Right atrium auricular region (tissue), 2 donors: ENCODE data around the gene SCP2. TPM values are rescaled to one million over a fixed set of nuclear protein-coding genes. Genes with fewer than 3 reads are reported as not detected.
"Not testable (repeated sequence)": the region's sequence is repeated elsewhere in the genome, so short reads cannot be mapped to it uniquely, and the experiment has no call there.

Source experiments
- DNase-seq: peaks from one replicate; pipeline ENCODE4 v3.0.0-alpha.2; 2019; ENCODE audit warnings: low spot score
- H3K27ac ChIP-seq, 2 donors: fragments of 200-600 bp; sonication (generic); 1 replicate in 1 of 2; 2 replicates in 1 of 2; pipeline ENCODE4 v1.5.1; 2016 to 2019
- H3K27me3 ChIP-seq, 2 donors: fragments of 200-600 bp; sonication (generic); one replicate each; pipeline versions ENCODE4 v1.5.1 to v1.6.0; 2017 to 2019
- H3K36me3 ChIP-seq: fragments of 200-600 bp; sonication (generic); one replicate; pipeline ENCODE4 v1.5.1; 2016
- H3K4me1 ChIP-seq, 2 donors: fragments of 200-600 bp; sonication (generic); one replicate each; pipeline versions ENCODE4 v1.5.1 to v1.6.0; 2017 to 2019
- H3K4me3 ChIP-seq, 2 donors: fragments of 200-600 bp; sonication (generic); 1 replicate in 1 of 2; 2 replicates in 1 of 2; pipeline ENCODE4 v1.5.1; 2017 to 2019; ENCODE audit warnings: mild to moderate bottlenecking in 1 of 2, moderate library complexity in 1 of 2
- H3K9me3 ChIP-seq, 2 donors: fragments of 200-600 bp; sonication (generic); one replicate each; pipeline ENCODE4 v1.5.1; 2019
- total RNA-seq, 2 donors: library from RNA; depleted of rRNA; stranded (reverse); fragments of >200 nt; gene quantifications; one replicate each; pipeline ENCODE4 v1.1.0, GENCODE V29; 2016
- TF ChIP-seq, protein P1 (sequence below), 2 donors: fragments of 200-600 bp; sonication (generic); IDR thresholded peaks; one replicate each; pipeline ENCODE4 v1.5.1; 2019; ENCODE audit warnings: antibody characterized with exemption in 2 of 2

SCP2 gene
- total RNA-seq, 2 donors from 2014 or later = 67.1 to 163 TPM

DNA sequence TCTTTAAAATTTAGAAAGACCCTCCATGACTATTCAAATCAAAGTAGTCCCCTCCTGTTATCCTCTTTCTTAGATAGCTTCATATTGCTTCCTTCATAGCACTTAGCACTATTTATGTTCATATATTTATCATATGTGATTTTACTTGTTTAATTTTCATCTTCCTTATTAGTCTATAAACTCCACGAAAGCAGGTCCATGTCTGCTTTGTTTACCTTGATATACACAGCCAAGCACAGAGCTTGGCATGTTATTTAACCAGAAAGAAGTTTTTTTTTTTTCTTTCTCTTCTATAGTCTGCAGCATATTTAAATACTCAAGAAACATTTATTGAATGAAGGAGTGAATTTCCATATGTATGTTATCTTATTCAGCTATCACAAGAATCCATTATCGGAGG is 36.0 kb downstream of the SCP2 start:
- peaks cover 34% of the 10 kb centered on the region for H3K36me3 ChIP-seq
- H3K4me1 ChIP-seq = no peaks in the 10 kb centered on the region
- no peak overlapping the region for H3K4me3 ChIP-seq
- TF ChIP-seq, protein P1, sequence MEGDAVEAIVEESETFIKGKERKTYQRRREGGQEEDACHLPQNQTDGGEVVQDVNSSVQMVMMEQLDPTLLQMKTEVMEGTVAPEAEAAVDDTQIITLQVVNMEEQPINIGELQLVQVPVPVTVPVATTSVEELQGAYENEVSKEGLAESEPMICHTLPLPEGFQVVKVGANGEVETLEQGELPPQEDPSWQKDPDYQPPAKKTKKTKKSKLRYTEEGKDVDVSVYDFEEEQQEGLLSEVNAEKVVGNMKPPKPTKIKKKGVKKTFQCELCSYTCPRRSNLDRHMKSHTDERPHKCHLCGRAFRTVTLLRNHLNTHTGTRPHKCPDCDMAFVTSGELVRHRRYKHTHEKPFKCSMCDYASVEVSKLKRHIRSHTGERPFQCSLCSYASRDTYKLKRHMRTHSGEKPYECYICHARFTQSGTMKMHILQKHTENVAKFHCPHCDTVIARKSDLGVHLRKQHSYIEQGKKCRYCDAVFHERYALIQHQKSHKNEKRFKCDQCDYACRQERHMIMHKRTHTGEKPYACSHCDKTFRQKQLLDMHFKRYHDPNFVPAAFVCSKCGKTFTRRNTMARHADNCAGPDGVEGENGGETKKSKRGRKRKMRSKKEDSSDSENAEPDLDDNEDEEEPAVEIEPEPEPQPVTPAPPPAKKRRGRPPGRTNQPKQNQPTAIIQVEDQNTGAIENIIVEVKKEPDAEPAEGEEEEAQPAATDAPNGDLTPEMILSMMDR (IDR thresholded peaks at IDR 0.05) = no peak
- no peaks in the 10 kb centered on the region for H3K27me3 ChIP-seq
- H3K27ac ChIP-seq = no peak overlapping the region
- H3K9me3 ChIP-seq = no peaks in the 10 kb centered on the region
- DNase-seq = no peak

DNA sequence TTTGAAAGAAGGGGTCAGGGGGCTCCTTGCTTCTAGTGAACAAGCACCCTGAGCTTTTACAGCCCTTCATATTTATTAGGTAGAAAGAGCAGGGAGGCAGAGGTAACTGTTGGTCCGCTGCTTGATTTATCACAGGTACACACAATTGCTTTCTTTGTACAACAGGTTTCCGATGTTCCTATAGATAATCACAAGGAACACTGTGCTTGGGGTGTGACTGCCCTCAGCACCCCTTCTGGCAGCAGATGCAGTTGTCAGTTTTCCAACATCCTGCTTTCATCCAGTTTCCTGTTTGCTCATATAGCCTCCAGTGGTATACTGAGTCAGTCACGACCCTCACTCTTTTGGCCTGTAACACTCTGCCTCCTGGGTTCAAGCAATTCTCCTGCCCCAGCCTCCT is 40.6 kb downstream of the SCP2 start:
- Histone ChIP-seq H3K36me3 (peaks cover 16% of the 10 kb centered on the region), H3K27me3 (no peaks in the 10 kb centered on the region), H3K9me3 (no peaks in the 10 kb centered on the region), H3K27ac (no peak overlapping the region), H3K4me3 (no peak overlapping the region), H3K4me1 (no peaks in the 10 kb centered on the region)
- TF ChIP-seq, protein P1 (IDR thresholded peaks at IDR 0.05) = no peak
- no peak for DNase-seq

DNA sequence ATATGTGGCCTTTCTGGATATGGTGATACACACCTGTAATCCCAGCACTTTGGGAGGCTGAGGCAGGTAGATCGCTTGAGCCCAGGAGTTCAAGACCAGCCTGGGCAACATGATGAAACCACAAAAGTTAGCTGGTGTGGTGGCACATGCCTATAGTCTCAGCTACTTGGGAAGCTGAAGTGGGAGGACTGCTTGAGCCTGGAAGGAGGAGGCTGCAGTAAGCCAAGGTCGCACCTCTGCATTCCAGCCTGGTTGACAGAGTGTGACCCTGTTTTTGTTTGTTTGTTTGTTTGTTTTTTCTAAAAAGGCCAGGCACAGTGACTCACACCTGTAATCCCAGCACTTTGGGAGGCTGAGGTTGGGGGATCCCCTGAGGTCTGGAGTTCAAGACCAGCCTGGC is 42.2 kb downstream of the SCP2 start:
- H3K27me3 ChIP-seq, DNase-seq, H3K9me3 ChIP-seq, H3K27ac ChIP-seq, H3K4me3 ChIP-seq, H3K4me1 ChIP-seq: not testable (repeated sequence)
- H3K36me3 ChIP-seq = peaks cover 14% of the 10 kb centered on the region

GRCh38 chr1:52970149-52970548 is 43.1 kb downstream of the SCP2 start:
- H3K4me3 ChIP-seq = no peak overlapping the region
- H3K27me3 ChIP-seq = no peaks in the 10 kb centered on the region
- H3K36me3 ChIP-seq = peaks cover 11% of the 10 kb centered on the region
- no peak for DNase-seq
- H3K9me3 ChIP-seq = no peaks in the 10 kb centered on the region
- TF ChIP-seq, protein P1 (IDR thresholded peaks at IDR 0.05) = peak in 1 of 2 donors; percentile 32
- no peak overlapping the region for H3K27ac ChIP-seq
- H3K4me1 ChIP-seq = no peaks in the 10 kb centered on the region

DNA sequence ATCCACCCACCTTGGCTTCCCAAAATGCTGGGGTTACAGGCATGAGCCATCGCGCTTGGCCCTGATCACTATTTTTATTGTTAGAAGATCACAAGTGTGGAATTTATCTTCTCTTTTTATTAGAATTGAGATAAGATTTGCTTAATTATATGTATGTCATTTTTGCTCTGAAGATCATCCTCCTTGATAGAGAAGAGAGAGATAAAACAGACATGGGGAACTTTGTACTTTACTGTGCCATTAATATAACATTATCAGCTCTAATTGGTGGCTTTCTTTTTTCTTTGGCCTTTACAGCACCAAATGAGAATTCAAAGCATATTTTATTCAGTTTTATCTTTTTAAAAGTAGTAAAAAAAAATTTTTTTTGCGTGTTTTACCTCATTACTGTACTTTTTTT is 46.8 kb downstream of the SCP2 start:
- no peak for DNase-seq
- H3K27me3 ChIP-seq = no peaks in the 10 kb centered on the region
- peaks cover 19% of the 10 kb centered on the region for H3K36me3 ChIP-seq
- no peaks in the 10 kb centered on the region for H3K9me3 ChIP-seq
- no peaks in the 10 kb centered on the region for H3K4me1 ChIP-seq
- TF ChIP-seq, protein P1 (IDR thresholded peaks at IDR 0.05) = no peak
- no peak overlapping the region for H3K27ac ChIP-seq
- no peak overlapping the region for H3K4me3 ChIP-seq

DNA sequence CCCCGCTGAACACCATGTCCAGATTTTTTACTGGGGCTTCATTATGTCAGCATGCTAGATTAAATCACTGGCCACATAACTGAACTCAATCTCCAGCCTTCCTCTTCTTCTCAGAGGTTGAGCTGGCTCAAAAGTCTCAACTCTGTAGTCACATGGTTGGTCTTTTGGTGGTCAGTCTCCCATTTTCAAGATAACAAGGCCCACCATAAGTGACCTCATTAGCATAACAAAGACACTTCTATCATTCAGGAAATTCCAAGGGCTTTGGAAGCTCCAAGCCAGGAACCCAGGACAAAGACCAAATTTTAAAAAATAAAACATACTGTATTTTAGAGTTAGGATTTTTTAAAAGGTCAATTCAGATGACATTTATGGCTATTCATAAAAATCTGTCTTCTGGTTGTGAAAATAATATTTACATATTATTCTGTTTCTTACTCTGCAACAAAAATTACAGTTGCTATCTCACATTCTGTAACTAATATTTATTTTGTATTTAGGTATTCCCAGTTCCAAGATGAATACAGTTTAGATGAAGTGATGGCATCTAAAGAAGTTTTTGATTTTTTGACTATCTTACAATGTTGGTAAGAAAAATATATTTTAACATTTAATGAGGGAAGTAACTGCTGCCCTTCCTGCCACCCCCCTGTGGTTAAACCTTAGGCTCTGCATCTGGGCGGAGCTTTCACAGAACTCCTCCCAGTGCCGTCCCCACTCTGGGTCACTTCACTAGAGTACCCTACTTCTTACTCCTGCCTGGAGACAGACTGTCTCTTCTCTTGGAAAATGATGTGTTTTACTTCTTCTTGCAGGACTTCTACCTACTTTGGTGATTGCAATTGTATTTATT is 49.3 kb downstream of the SCP2 start:
- no peaks in the 10 kb centered on the region for H3K9me3 ChIP-seq
- DNase-seq = no peak
- H3K27me3 ChIP-seq = no peaks in the 10 kb centered on the region
- TF ChIP-seq, protein P1 (IDR thresholded peaks at IDR 0.05) = no peak
- H3K4me3 ChIP-seq = no peak overlapping the region
- no peak overlapping the region for H3K27ac ChIP-seq
- H3K36me3 ChIP-seq = peaks cover 31% of the 10 kb centered on the region
- no peaks in the 10 kb centered on the region for H3K4me1 ChIP-seq
